Measurements from ENCODE around the gene CUZD1. TPM values are rescaled to one million over a fixed set of nuclear protein-coding genes. Genes with fewer than 3 reads are reported as not detected.

The CUZD1 gene
- polyA plus RNA-seq, 2 donors, result 0.32 to 1.3 TPM

GRCh38 chr10:122844146-122844545 lies 1.5 kb downstream of the CUZD1 start:
- no peak overlapping the region for H3K27ac ChIP-seq (ENCODE audit: low read depth in 2 of 2, low read length in 1 of 2)
- WGBS, 2 donors, result 86 to 99% methylated on average over 4 of the region's 4 CpGs

DNA sequence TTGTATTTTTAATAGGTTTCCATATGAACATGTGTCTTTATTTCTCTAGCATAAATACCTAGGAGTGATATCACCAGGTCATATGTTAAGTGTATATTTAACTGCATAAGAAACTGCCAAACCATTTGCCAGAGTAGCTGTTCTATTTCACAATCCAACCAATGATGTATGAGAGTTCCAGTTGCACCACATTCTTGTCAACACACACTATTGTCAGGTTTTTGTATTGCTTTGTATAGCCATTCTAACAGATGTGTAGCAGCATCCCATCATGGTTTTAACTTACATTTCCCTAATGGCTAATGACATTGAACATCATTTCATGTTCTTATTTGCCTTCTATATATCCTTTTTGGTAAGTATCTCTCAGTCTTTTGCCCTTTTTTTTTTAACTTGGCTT lies 4.1 kb downstream of the CUZD1 start:
- H3K4me1 ChIP-seq (ENCODE audit: control insufficient read depth in 2 of 2, insufficient read depth in 2 of 2, low read length in 1 of 2), result no peaks in the 10 kb centered on the region
- no peaks in the 10 kb centered on the region for H3K27me3 ChIP-seq (ENCODE audit: control insufficient read depth in 1 of 2, insufficient read depth in 2 of 2, low read length in 2 of 2)
- H3K4me3 ChIP-seq (ENCODE audit: low read depth in 1 of 2, low read length in 2 of 2), result no peak overlapping the region
- H3K27ac ChIP-seq (ENCODE audit: low read depth in 2 of 2, low read length in 1 of 2), result no peak overlapping the region
- peaks cover 0 to 2% of the 10 kb centered on the region in 2 donors for H3K9me3 ChIP-seq (ENCODE audit: control insufficient read depth in 2 of 2, insufficient read depth in 1 of 2, low read depth in 1 of 2, low read length in 1 of 2)
- H3K36me3 ChIP-seq (ENCODE audit: control insufficient read depth in 2 of 2, insufficient read depth in 2 of 2, low read length in 1 of 2), result peaks cover 0 to 2% of the 10 kb centered on the region in 2 donors

More at GRCh38 chr10:122844146-122844545, 1.5 kb downstream of the CUZD1 start:
- no peaks in the 10 kb centered on the region for H3K27me3 ChIP-seq (ENCODE audit: control insufficient read depth in 1 of 2, insufficient read depth in 2 of 2, low read length in 2 of 2)
- H3K4me1 ChIP-seq (ENCODE audit: control insufficient read depth in 2 of 2, insufficient read depth in 2 of 2, low read length in 1 of 2), result no peaks in the 10 kb centered on the region
- H3K36me3 ChIP-seq (ENCODE audit: control insufficient read depth in 2 of 2, insufficient read depth in 2 of 2, low read length in 1 of 2), result peaks cover 0 to 3% of the 10 kb centered on the region in 2 donors
- no peak overlapping the region for H3K4me3 ChIP-seq (ENCODE audit: low read depth in 1 of 2, low read length in 2 of 2)
- no peaks in the 10 kb centered on the region for H3K9me3 ChIP-seq (ENCODE audit: control insufficient read depth in 2 of 2, insufficient read depth in 1 of 2, low read depth in 1 of 2, low read length in 1 of 2)

DNA sequence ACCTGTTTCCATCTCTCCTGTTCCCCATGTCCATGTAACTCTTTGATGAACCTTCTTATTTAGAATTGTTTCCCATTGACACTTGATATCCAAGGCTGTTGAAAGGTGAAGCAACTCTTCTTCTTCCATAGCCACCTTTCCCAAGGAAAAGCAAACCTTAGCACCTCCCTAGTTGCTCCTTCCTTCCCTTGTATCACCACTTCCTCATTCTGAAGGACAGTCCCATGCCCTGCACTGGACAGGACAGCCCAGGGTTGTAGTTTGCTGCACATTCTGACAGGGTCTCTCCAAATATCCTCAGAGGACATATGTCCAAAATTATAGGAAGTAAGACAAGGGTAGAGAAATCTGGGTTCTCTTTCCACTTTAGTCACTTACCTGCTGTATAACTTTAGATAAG lies 6.2 kb downstream of the CUZD1 start:
- Histone ChIP-seq H3K27ac (ENCODE audit: low read depth in 2 of 2, low read length in 1 of 2) (no peak overlapping the region), H3K36me3 (ENCODE audit: control insufficient read depth in 2 of 2, insufficient read depth in 2 of 2, low read length in 1 of 2) (peaks cover 0 to 2% of the 10 kb centered on the region in 2 donors)

GRCh38 chr10:122838880-122839279 lies 6.8 kb downstream of the CUZD1 start:
- H3K36me3 ChIP-seq (ENCODE audit: control insufficient read depth in 2 of 2, insufficient read depth in 2 of 2, low read length in 1 of 2), result peaks cover 0 to 2% of the 10 kb centered on the region in 2 donors
- 80 to 84% methylated on average over 4 of the region's 4 CpGs for WGBS, 2 donors
- no peak overlapping the region for H3K27ac ChIP-seq (ENCODE audit: low read depth in 2 of 2, low read length in 1 of 2)
- peaks cover 0 to 2% of the 10 kb centered on the region in 2 donors for H3K9me3 ChIP-seq (ENCODE audit: control insufficient read depth in 2 of 2, insufficient read depth in 1 of 2, low read depth in 1 of 2, low read length in 1 of 2)
- no peak overlapping the region for H3K4me3 ChIP-seq (ENCODE audit: low read depth in 1 of 2, low read length in 2 of 2)
- no peaks in the 10 kb centered on the region for H3K4me1 ChIP-seq (ENCODE audit: control insufficient read depth in 2 of 2, insufficient read depth in 2 of 2, low read length in 1 of 2)
- H3K27me3 ChIP-seq (ENCODE audit: control insufficient read depth in 1 of 2, insufficient read depth in 2 of 2, low read length in 2 of 2), result no peaks in the 10 kb centered on the region

More for the DNA sequence above, 6.2 kb downstream of the CUZD1 start:
- Histone ChIP-seq H3K4me3 (ENCODE audit: low read depth in 1 of 2, low read length in 2 of 2) (no peak overlapping the region), H3K4me1 (ENCODE audit: control insufficient read depth in 2 of 2, insufficient read depth in 2 of 2, low read length in 1 of 2) (no peaks in the 10 kb centered on the region), H3K27me3 (ENCODE audit: control insufficient read depth in 1 of 2, insufficient read depth in 2 of 2, low read length in 2 of 2) (no peaks in the 10 kb centered on the region), H3K9me3 (ENCODE audit: control insufficient read depth in 2 of 2, insufficient read depth in 1 of 2, low read depth in 1 of 2, low read length in 1 of 2) (peaks cover 0 to 2% of the 10 kb centered on the region in 2 donors)

DNA sequence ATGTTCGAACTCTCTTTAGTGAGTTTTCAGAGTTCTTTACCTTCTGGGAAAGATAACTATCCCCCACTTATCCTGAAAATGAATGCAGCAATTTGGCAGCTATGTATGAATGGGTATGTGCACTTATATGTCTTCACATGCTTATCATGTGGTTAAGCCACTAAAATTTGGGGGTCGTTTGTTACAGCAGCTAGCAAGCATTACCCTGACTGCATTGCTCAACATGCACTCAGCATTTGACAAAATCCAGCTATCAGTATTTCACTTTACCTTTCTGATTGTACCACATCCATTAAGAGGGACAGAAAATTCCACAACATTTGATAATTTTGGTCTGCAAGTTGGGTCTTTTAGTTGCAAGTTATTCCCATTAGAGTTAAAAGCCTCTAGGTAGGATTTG lies 9.7 kb downstream of the CUZD1 start:
- no peak overlapping the region for H3K4me3 ChIP-seq (ENCODE audit: low read depth in 1 of 2, low read length in 2 of 2)
- H3K9me3 ChIP-seq (ENCODE audit: control insufficient read depth in 2 of 2, insufficient read depth in 1 of 2, low read depth in 1 of 2, low read length in 1 of 2), result peaks cover 0 to 2% of the 10 kb centered on the region in 2 donors
- no peaks in the 10 kb centered on the region for H3K4me1 ChIP-seq (ENCODE audit: control insufficient read depth in 2 of 2, insufficient read depth in 2 of 2, low read length in 1 of 2)
- H3K27me3 ChIP-seq (ENCODE audit: control insufficient read depth in 1 of 2, insufficient read depth in 2 of 2, low read length in 2 of 2), result no peaks in the 10 kb centered on the region
- H3K27ac ChIP-seq (ENCODE audit: low read depth in 2 of 2, low read length in 1 of 2), result no peak overlapping the region
- peaks cover 0 to 2% of the 10 kb centered on the region in 2 donors for H3K36me3 ChIP-seq (ENCODE audit: control insufficient read depth in 2 of 2, insufficient read depth in 2 of 2, low read length in 1 of 2)
- WGBS, 2 donors, result 88 to 89% methylated on average over 2 of the region's 2 CpGs

DNA sequence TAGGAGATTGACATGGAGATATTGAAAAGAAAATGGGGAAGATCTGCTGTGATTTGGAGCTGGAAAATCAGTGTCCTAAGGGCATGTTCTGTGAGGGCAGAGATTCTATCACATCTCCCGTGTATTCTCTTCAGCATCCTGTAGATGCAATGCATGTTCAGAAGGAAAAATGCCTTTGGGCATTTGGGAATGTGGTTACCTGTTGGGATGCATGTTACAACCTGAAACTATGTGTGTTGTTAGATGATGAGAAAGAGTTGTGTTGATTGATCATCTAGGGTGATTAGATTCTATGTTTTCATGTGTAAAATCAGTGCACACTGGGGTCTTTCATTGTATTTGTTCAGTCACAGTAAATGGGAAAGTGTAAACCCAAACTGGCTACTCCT lies 14.7 kb downstream of the CUZD1 start:
- H3K27ac ChIP-seq (ENCODE audit: low read depth in 2 of 2, low read length in 1 of 2), result no peak overlapping the region
- 64 to 68% methylated on average over 1 of the region's 1 CpG for WGBS, 2 donors
- no peaks in the 10 kb centered on the region for H3K36me3 ChIP-seq (ENCODE audit: control insufficient read depth in 2 of 2, insufficient read depth in 2 of 2, low read length in 1 of 2)
- H3K4me1 ChIP-seq (ENCODE audit: control insufficient read depth in 2 of 2, insufficient read depth in 2 of 2, low read length in 1 of 2), result no peaks in the 10 kb centered on the region
- H3K9me3 ChIP-seq (ENCODE audit: control insufficient read depth in 2 of 2, insufficient read depth in 1 of 2, low read depth in 1 of 2, low read length in 1 of 2), result no peaks in the 10 kb centered on the region
- H3K27me3 ChIP-seq (ENCODE audit: control insufficient read depth in 1 of 2, insufficient read depth in 2 of 2, low read length in 2 of 2), result peaks cover 0 to 3% of the 10 kb centered on the region in 2 donors
- H3K4me3 ChIP-seq (ENCODE audit: low read depth in 1 of 2, low read length in 2 of 2), result no peak overlapping the region

GRCh38 chr10:122830273-122830964 lies 15.2 kb downstream of the CUZD1 start:
- Histone ChIP-seq H3K9me3 (ENCODE audit: control insufficient read depth in 2 of 2, insufficient read depth in 1 of 2, low read depth in 1 of 2, low read length in 1 of 2) (no peaks in the 10 kb centered on the region), H3K27ac (ENCODE audit: low read depth in 2 of 2, low read length in 1 of 2) (no peak overlapping the region), H3K4me3 (ENCODE audit: low read depth in 1 of 2, low read length in 2 of 2) (no peak overlapping the region), H3K4me1 (ENCODE audit: control insufficient read depth in 2 of 2, insufficient read depth in 2 of 2, low read length in 1 of 2) (no peaks in the 10 kb centered on the region), H3K36me3 (ENCODE audit: control insufficient read depth in 2 of 2, insufficient read depth in 2 of 2, low read length in 1 of 2) (no peaks in the 10 kb centered on the region), H3K27me3 (ENCODE audit: control insufficient read depth in 1 of 2, insufficient read depth in 2 of 2, low read length in 2 of 2) (peaks cover 0 to 3% of the 10 kb centered on the region in 2 donors)
- 83 to 94% methylated on average over 6 of the region's 7 CpGs for WGBS, 2 donors

GRCh38 chr10:122829454-122829853 lies 16.2 kb downstream of the CUZD1 start:
- no peak overlapping the region for H3K4me3 ChIP-seq (ENCODE audit: low read depth in 1 of 2, low read length in 2 of 2)

GRCh38 chr10:122828716-122829255 lies 16.9 kb downstream of the CUZD1 start:
- Histone ChIP-seq H3K4me1 (ENCODE audit: control insufficient read depth in 2 of 2, insufficient read depth in 2 of 2, low read length in 1 of 2) (no peaks in the 10 kb centered on the region), H3K27me3 (ENCODE audit: control insufficient read depth in 1 of 2, insufficient read depth in 2 of 2, low read length in 2 of 2) (peaks cover 0 to 3% of the 10 kb centered on the region in 2 donors)
- WGBS, 2 donors, result 81 to 88% methylated on average over 4 of the region's 4 CpGs

More at GRCh38 chr10:122829454-122829853, 16.2 kb downstream of the CUZD1 start:
- no peak overlapping the region for H3K27ac ChIP-seq (ENCODE audit: low read depth in 2 of 2, low read length in 1 of 2)
- 73% methylated on average over 8 of the region's 8 CpGs for WGBS, 2 donors
- no peaks in the 10 kb centered on the region for H3K36me3 ChIP-seq (ENCODE audit: control insufficient read depth in 2 of 2, insufficient read depth in 2 of 2, low read length in 1 of 2)
- H3K9me3 ChIP-seq (ENCODE audit: control insufficient read depth in 2 of 2, insufficient read depth in 1 of 2, low read depth in 1 of 2, low read length in 1 of 2), result no peaks in the 10 kb centered on the region
- peaks cover 0 to 3% of the 10 kb centered on the region in 2 donors for H3K27me3 ChIP-seq (ENCODE audit: control insufficient read depth in 1 of 2, insufficient read depth in 2 of 2, low read length in 2 of 2)
- no peaks in the 10 kb centered on the region for H3K4me1 ChIP-seq (ENCODE audit: control insufficient read depth in 2 of 2, insufficient read depth in 2 of 2, low read length in 1 of 2)

DNA sequence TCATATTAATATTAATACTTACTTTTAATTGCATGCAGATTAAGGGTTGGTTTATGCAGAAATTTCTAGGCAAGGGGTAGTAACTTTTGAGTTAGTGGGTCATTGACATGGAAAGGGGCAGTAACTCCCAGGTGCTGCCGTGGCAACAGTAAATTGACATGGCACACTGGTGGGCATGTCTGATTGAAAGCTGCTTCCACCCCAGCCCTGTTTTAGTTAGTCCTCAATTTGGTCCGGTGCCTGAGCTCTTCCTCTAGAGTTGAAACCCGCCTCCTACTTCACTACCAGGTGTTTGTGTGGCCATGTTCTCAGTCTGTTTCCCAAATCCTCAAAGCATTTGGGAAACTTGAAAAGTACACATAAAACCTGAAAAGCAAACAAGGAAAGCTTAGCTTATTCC lies 18.4 kb downstream of the CUZD1 start:
- WGBS, 2 donors, result 85 to 86% methylated on average over 3 of the region's 3 CpGs
- H3K9me3 ChIP-seq (ENCODE audit: control insufficient read depth in 2 of 2, insufficient read depth in 1 of 2, low read depth in 1 of 2, low read length in 1 of 2), result no peaks in the 10 kb centered on the region
- no peak overlapping the region for H3K27ac ChIP-seq (ENCODE audit: low read depth in 2 of 2, low read length in 1 of 2)
- no peaks in the 10 kb centered on the region for H3K36me3 ChIP-seq (ENCODE audit: control insufficient read depth in 2 of 2, insufficient read depth in 2 of 2, low read length in 1 of 2)
- H3K27me3 ChIP-seq (ENCODE audit: control insufficient read depth in 1 of 2, insufficient read depth in 2 of 2, low read length in 2 of 2), result peaks cover 0 to 3% of the 10 kb centered on the region in 2 donors
- no peaks in the 10 kb centered on the region for H3K4me1 ChIP-seq (ENCODE audit: control insufficient read depth in 2 of 2, insufficient read depth in 2 of 2, low read length in 1 of 2)
- H3K4me3 ChIP-seq (ENCODE audit: low read depth in 1 of 2, low read length in 2 of 2), result no peak overlapping the region

More at GRCh38 chr10:122828716-122829255, 16.9 kb downstream of the CUZD1 start:
- Histone ChIP-seq H3K27ac (ENCODE audit: low read depth in 2 of 2, low read length in 1 of 2) (no peak overlapping the region), H3K4me3 (ENCODE audit: low read depth in 1 of 2, low read length in 2 of 2) (no peak overlapping the region), H3K9me3 (ENCODE audit: control insufficient read depth in 2 of 2, insufficient read depth in 1 of 2, low read depth in 1 of 2, low read length in 1 of 2) (no peaks in the 10 kb centered on the region), H3K36me3 (ENCODE audit: control insufficient read depth in 2 of 2, insufficient read depth in 2 of 2, low read length in 1 of 2) (no peaks in the 10 kb centered on the region)

Data from esophagus (tissue), 2 donors.